ENCODE results near the gene TNRC6C.
A peak's percentile ranks its signal among the peaks of the same experiment; 100 is the strongest.

Gene TNRC6C

DNA sequence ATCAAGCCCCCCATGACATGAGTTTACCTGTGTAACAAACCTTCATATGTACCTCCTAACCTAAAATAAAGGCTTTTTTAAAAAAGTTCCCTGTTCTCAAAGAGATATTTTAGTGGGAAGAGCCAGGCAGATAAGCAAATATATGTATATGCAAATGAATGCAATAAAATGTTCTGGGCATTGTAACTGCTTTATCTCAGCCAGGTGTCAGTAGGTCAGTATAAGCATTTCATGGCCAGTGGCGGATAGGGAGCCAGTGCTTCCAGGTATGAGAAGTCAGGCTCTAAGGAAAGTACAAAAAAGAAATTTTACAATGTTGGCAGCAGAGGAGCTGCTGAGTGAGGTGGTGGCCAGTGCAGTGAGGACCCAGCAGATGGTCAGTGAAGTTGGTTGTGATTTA is 53.9 kb downstream of the TNRC6C start:
- no peak for DNase-seq (ENCODE audit: low read depth, low spot score)

GRCh38 chr17:78013683-78014467 is 55.4 kb downstream of the TNRC6C start:
- peak; percentile 68 for DNase-seq (ENCODE audit: low read depth, low spot score)

DNA sequence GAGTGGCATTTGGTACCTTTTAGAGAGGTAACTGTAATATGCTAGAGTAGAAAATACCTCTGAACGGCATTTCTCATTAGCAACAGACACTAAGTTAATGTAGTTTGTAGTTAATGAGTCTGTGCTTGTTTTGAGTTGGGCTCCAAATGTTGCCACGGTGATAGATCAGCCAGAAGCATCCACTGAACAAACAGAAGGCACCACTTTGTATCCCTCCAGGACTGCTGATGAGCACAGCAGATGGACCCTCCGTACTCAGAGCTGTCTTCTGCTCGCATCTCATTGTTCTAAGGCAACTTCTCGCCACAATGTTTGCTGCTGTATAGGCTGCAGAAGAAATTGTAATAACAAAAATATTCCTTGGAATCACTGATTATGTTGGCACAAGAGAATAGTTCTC is 56.1 kb downstream of the TNRC6C start:
- no peak for DNase-seq (ENCODE audit: low read depth, low spot score)

- no peak for DNase-seq (ENCODE audit: low read depth, low spot score)
These were observed 58.3 kb downstream of the TNRC6C start for GRCh38 chr17:78016852-78017251.

DNA sequence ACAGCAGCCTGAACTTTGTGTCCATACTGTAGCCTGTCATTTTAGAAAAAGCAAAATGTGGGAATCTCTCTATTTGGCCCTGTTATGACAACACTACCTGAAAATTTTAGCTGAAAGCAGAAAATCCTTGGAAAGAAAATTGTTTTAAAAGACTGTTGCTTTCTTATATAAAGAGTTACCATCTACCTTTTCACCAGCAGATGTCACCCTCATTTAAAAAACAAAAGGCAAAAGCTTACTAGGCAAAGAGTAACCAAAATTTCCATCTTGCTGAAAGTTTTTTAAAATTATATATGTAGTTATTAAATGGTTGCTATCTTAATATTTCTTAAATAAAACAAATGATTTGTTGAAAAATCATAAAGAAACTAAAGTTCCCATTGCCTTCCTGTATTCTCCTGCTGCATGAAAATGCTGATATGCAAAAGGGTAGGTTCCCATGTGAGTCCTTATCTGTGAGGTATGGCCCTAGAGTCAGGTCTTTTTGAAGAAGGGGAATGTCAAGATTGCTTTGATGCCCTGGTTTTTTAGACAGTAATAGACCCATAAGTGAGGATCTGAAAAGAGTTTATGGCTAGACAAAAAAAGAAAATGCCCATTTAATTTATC is 61.0 kb downstream of the TNRC6C start:
- DNase-seq (ENCODE audit: low read depth, low spot score) = peak; percentile 48

DNA sequence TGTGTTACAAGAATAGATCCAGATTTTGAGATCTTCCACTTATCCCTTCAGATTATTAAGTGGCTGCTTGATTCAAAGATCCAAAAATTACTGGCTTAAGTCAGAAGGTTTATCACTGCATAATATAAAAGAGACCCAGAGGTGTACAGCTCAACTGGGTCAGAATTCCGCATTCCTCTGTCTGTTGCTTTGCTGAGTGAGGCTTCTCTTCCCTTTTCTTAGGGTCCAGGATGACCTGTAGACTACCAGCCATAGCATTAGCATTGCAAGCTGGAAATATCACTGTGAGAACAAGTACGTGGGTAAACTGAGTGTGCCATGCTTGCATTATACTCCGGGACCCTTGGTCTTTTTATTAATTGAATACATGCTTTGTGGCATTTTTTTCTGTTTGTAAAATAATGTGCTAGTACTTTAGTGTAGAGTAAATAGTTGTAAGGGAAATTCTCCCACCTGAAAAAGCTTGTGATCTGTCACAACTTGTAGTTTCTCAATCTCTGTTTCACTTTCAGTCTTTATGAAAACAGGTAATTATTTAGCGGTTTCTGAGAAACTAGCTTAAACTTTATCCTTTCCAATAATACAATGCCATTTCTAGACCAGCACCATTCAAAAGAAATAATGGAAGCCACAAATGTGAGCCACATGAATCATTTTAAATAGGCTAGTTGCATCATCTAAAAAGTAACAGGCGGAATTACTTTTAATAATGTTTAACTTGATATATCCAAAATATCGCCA is 61.6 kb downstream of the TNRC6C start:
- DNase-seq (ENCODE audit: low read depth, low spot score) = no peak

GRCh38 chr17:78020717-78021108 is 62.2 kb downstream of the TNRC6C start:
- no peak for DNase-seq (ENCODE audit: low read depth, low spot score)

- DNase-seq (ENCODE audit: low read depth, low spot score) = no peak
These were observed 63.9 kb downstream of the TNRC6C start for GRCh38 chr17:78022425-78022824.

DNA sequence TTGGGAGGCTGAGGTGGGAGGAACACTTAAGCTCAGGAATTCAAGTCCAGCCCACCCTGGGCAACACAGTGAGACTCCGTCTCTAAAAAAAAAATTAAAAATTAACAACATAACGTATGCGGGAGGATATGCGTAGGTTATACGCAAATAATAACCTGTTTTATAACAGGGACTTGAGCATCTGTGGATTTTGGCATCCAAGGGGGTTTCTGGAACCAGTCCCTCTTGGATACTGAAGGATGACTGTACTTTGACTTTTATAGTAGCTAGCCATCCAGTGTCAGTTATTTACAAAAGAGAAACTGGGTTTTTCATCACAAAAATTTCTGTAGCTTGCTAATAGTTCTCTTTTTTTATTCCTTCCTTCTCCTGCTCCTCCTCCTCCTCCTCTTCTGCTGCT is 64.5 kb downstream of the TNRC6C start:
- no peak for DNase-seq (ENCODE audit: low read depth, low spot score)

- no peak for DNase-seq (ENCODE audit: low read depth, low spot score)
These were observed 67.9 kb downstream of the TNRC6C start for GRCh38 chr17:78026381-78026780.

- no peak for DNase-seq (ENCODE audit: low read depth, low spot score)
These were observed 68.6 kb downstream of the TNRC6C start for GRCh38 chr17:78027121-78027520.

DNA sequence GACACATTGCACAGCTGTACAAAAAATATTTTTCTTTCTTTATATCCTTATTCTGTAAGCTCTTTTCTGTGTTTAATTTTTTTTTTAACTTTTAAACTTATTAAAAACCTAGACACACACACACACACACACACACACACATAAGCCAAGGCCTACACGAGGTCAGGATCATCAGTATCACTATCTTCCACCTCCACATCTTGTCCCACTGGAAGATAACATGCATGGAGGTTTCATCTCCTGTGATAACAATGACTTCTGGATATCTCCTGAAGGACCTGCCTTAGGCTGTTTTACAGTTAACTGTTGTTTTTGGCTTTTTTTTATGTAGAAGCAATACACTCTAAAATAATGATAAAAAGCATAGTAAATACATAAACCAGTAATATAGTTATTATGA is 71.2 kb downstream of the TNRC6C start:
- DNase-seq (ENCODE audit: low read depth, low spot score) = no peak

DNA sequence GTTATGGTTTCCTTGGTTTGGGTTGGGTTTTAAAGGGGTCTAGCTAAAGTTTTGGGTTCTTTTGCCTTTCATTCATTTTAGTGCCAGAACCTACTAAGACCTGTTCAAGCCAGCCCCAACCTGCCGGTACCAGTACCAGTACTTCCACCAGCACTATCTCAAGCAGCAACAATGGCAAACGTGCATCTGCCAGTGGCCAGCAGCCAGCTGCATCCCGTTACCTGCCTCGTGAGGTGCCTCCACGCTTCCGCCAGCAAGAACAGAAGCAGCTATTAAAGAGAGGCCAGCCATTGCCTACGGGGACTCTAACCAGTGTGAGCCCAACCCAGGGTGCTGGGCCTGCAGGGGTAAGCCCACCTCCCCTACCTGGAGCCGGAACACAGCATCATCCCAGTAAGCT is 72.9 kb downstream of the TNRC6C start:
- DNase-seq (ENCODE audit: low read depth, low spot score) = no peak

DNA sequence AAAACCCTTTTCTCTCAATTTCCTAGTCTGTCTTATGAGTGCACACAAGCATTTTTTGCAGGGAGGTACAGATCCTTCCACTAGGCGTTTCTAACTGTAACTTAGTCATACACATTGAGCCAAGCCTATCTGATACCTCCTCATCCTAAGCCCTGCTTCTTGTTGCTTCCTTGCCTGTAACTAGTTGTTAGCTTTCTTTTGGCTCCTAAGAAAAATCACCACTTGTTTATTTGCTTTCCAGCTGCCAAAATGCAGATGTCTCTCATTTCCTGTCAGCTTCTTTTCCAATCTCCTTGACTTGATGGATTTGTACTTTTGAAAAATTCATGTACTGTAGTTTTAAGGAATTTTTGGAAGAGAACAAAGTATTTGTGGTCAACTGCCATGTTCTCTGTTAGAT is 73.7 kb downstream of the TNRC6C start:
- peak; percentile 22 for DNase-seq (ENCODE audit: low read depth, low spot score)

DNA sequence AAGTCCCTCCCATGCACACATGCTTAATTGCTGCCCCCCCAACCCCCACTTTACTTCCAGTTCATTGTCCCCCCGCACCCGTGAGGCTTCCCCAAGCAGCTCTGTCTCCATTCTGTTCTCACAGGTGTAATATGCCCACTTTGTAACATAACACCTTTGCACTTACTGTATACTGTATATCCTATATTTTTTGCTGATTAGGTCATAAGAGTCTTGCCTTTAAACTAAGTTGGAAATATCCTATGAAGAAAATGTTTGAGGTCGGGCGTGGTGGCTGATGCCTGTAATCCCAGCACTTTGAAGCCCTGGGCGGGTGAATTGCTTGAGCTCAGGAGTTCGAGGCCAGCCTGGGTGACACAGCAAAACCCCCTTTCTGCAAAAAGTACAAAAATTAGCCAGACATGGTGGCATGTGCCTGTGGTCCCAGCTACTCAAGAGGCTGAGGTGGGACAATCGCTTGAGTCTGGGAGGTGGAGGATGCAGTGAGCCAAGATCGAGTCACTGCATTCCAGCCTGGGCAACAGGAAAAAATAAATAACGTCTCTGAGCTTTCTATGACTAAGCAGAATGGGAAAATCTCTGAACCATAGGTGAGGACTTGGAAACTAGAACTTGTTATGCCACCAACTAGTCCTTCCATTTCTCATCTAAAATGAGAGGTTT is 76.1 kb downstream of the TNRC6C start:
- peak; percentile 31 for DNase-seq (ENCODE audit: low read depth, low spot score)

GRCh38 chr17:78037280-78037679 is 78.8 kb downstream of the TNRC6C start:
- no peak for DNase-seq (ENCODE audit: low read depth, low spot score)

GRCh38 chr17:78038748-78039288 is 80.3 kb downstream of the TNRC6C start:
- no peak for DNase-seq (ENCODE audit: low read depth, low spot score)

GRCh38 chr17:78039581-78039980 is 81.1 kb downstream of the TNRC6C start:
- DNase-seq (ENCODE audit: low read depth, low spot score) = no peak

DNA sequence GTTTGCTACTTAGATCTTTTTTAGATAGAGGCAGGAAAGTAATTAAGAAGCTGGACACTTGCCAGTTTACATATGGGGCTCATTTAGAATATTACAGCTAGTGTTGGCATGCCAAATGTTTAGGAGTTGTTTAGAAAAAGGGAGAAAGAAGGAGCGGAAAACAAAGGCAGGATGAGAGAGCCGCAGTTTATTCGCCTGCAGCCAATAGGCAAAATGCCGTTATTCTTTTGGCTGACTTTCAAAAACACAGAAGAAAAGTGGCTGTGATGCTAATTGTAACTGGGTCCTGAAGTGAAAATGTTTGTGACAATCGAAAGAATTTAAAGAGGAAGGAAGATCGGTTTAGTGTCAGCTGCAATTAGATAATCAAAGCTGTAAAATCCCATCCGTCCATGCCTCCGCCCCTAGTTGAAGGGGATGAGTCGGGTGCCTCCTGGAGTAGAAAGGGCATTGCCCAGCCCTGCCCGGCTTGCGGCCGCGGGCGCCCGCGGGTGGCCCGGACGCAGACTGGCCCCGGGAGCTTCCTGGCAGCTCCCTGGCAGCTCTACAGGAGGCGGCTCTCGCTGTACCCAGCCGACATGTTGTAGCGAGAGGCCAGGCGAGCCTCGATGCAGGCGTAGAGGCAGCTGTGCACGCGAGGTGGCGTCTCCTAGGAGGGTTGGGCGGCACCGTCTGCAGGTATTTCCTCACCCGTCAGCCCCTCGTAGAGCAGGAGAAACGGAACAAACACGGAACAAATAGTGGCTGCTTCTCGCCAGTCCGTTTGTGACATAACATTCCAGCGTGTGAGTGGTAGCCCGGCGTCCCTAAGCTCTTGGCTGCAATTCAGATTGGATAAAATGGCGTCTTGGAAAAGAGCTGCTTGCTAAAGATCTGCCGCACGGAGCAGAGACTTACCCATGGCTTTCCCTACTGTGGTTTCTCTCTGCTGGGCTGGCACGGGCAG is 82.2 kb downstream of the TNRC6C start:
- DNase-seq (ENCODE audit: low read depth, low spot score) = peak; percentile 84

- peak; percentile 31 for DNase-seq (ENCODE audit: low read depth, low spot score)
These were observed 83.1 kb downstream of the TNRC6C start for GRCh38 chr17:78041386-78042179.
